Activated CD4-positive, alpha-beta memory T cell treated with anti-CD3 and anti-CD28 coated beads, Interleukin-2, amount 10 ng/mL, durations not matched to agents 7 days and 5 days (primary cell): ENCODE results near the gene ACLY. TPM values are rescaled to one million over a fixed set of nuclear protein-coding genes. Genes with fewer than 3 reads are reported as not detected.
"Not testable (repeated sequence)": the region's sequence is repeated elsewhere in the genome, so short reads cannot be mapped to it uniquely, and the experiment has no call there.

ENCODE experiments used
- CTCF ChIA-PET: fragments of 350-600 bp; sonication (Branson Sonifier 250); formaldehyde crosslinking; loops from one replicate; lab custom pipeline; 2021; ENCODE audit warnings: antibody characterized with exemption, inconsistent platforms; lab: Charles Lee
- POLR2A ChIA-PET: fragments of 350-600 bp; sonication (Branson Sonifier 250); formaldehyde crosslinking; loops from one replicate; lab custom pipeline; 2021; ENCODE audit warnings: antibody characterized with exemption; lab: Charles Lee
- DNase-seq: peaks from one replicate; pipeline ENCODE4 v3.0.0-alpha.2; 2020
- H3K27ac Mint-ChIP-seq: one replicate; pipeline ENCODE4 v1.8.0; 2021; ENCODE audit warnings: mild to moderate bottlenecking, mixed read lengths
- H3K27me3 Mint-ChIP-seq: one replicate; pipeline ENCODE4 v1.8.0; 2021; ENCODE audit warnings: mixed read lengths
- H3K36me3 Mint-ChIP-seq: one replicate; pipeline ENCODE4 v1.8.0; 2021; ENCODE audit warnings: low read depth, mixed read lengths
- H3K4me1 Mint-ChIP-seq: one replicate; pipeline ENCODE4 v1.8.0; 2021; ENCODE audit warnings: mixed read lengths
- H3K4me3 Mint-ChIP-seq: one replicate; pipeline ENCODE4 v1.8.0; 2021; ENCODE audit warnings: mild to moderate bottlenecking, mixed read lengths
- H3K9me3 Mint-ChIP-seq: one replicate; pipeline ENCODE4 v1.8.0; 2021; ENCODE audit warnings: mixed read lengths
- total RNA-seq, 2 experiments: library from RNA; stranded (reverse); gene quantifications; one replicate each; pipeline ENCODE4 v1.2.3, GENCODE V29; 2021

ACLY gene
- total RNA-seq, 2 experiments from 2014 or later, result 177 to 183 TPM

DNA sequence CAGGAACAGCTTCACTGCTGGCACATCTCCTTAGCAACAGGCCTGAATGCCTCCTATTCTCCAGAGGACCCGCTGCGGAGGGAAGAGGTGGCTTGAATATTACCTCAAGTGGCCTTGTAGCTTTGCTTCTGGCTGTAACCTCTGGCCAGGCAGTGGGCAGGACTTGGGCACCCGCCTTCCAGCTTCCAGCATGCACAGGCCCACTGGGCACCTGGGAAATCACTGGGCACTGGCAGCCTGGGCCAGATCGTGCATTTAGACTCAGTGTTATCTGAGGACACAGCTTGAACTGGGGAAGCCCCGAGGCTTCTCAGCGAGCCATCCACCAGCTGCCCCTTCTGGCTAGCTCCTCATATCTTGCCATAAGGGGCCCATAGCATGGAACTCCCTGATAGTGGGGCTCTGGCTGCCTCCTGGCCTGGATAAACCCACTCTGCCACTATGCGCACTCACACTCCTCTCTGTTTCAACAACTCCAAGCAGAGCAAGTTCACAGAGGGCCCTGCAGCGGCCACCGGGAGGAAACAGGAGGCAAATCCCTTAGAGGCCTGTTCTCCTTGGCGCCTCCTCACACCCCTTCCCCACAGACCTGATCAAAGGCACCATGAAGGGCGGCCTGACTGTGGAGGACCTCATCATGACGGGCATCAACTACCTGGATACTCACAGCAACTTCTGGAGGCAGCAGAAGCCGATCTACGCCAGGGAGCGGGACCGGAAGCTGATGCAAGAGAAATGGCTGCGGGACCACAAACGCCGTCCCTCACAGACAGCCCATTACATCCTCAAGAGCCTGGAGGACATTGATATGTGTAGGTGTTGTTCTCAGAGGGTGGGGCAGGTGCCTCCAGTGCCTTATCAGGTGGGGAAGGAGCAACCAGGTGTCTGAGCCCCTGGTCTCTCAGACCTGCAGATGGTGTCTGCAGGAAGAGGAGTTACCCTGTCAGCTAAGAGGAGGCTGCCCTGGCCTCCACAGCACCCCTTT is 19.5 kb upstream of the ACLY start:
- no peak for DNase-seq
- Mint-ChIP-seq H3K36me3 (no peaks in the 10 kb centered on the region), H3K27me3 (peaks cover 8% of the 10 kb centered on the region), H3K27ac (no peak overlapping the region), H3K4me3 (no peak overlapping the region), H3K9me3 (no peaks in the 10 kb centered on the region), H3K4me1 (peaks cover 8% of the 10 kb centered on the region)
- CTCF ChIA-PET, result interaction anchor here (0.8 to 1.0 kb wide), 2 partner anchors 11 to 21 kb away, joined by 3 read pairs; no protein-coding TSS in a partner anchor
- POLR2A ChIA-PET, result interaction anchor here (0.7 to 2.5 kb wide), 7 partner anchors 8 to 249 kb away, joined by 3 to 10 read pairs (median 4); partner anchors contain the start of genes ACLY, CNP and ODAD4

DNA sequence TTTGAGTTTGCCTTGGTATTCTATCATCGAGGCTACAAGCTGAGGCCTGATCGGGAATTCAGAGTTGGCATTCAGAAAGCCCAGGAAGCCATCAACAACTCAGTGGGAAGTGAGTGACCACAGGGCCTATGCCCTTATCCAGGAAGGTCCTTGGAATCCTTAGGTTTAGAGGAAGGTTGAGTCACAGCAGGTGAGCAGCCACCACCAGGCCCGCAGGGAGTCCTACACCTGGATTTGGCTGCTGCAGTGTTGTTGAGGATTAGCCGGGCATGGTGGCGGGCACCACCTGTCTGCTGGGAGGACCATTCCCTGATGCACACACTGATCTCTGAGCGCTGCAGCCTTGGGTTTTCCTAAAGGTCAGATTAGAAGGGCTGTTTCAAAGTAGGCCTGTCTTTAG is 16.9 kb upstream of the ACLY start:
- Mint-ChIP-seq H3K4me1 (peaks cover 31% of the 10 kb centered on the region), H3K9me3 (no peaks in the 10 kb centered on the region), H3K27me3 (peaks cover 4% of the 10 kb centered on the region), H3K27ac (no peak overlapping the region), H3K36me3 (no peaks in the 10 kb centered on the region), H3K4me3 (no peak overlapping the region)
- POLR2A ChIA-PET, result interaction anchor here (0.7 to 1.2 kb wide), 2 partner anchors 18 to 82 kb away, joined by 3 read pairs; partner anchors contain the start of gene DNAJC7
- DNase-seq, result no peak
- CTCF ChIA-PET, result interaction anchor here (0.6 to 1.3 kb wide), 2 partner anchors 9 to 31 kb away, joined by 3 read pairs; partner anchors contain the start of gene CNP

DNA sequence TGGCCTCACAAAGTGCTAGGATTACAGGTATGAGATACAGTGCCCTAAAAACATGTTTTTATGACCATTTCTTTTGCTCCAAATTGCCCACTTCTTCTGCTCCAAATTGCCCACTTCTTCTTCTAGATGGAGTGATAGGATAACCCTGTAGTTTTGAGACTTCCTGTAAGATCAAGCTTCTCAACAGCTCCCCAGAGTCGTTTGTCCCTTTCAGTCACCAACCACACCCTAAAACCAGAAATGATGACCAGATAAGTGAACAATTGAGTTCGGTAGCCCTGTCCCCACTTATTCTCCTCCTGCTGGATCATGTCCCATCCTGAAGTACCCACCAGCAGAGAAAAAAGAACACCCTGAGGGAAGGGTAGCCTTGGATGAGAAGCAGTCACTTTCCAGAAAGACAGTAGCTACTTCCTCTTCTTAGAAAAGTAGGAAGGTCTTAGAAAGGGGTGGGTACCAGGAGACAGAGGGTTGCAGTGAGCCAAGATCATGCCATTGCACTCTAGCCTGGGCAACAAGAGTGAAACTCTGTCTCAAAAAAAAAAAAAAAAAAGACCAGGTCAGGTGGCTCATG is 14.2 kb upstream of the ACLY start:
- Mint-ChIP-seq H3K36me3 (peaks cover 2% of the 10 kb centered on the region), H3K4me1 (peaks cover 49% of the 10 kb centered on the region), H3K4me3 (peak overlapping the region; percentile 25), H3K27ac (peak overlapping the region; percentile 82), H3K27me3 (no peaks in the 10 kb centered on the region), H3K9me3 (no peaks in the 10 kb centered on the region)
- CTCF ChIA-PET, result interaction anchor here (0.6 to 1.4 kb wide), 9 partner anchors 14 to 793 kb away, joined by 3 to 5 read pairs (median 4); partner anchors contain the start of gene ACLY
- peak; percentile 23 for DNase-seq
- POLR2A ChIA-PET, result interaction anchor here (0.9 to 7.9 kb wide), 5 partner anchors 10 to 180 kb away, joined by 3 to 108 read pairs (median 5); partner anchors contain the start of genes ACLY, CNP and DHX58

DNA sequence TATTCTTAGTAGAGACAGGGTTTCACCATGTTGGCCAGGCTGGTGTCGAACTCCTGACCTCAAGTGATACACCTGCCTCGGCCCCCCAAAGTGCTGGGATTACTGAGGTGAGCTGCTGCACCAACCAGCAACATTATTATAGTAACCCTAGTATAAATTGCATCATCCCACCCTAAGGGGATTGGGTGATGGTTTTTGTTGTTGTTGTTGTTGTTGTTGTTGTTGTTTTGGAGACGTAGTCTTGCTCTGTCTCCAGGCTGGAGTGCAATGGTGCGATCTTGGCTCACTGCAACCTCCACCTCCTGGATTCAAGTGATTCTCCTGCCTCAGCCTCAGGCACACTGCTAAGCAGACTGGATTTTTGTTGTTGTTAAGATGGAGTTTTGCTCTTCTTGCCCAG is 13.0 kb upstream of the ACLY start:
- peaks cover 52% of the 10 kb centered on the region for H3K4me1 Mint-ChIP-seq
- peak overlapping the region; percentile 82 for H3K27ac Mint-ChIP-seq
- not testable (repeated sequence) for H3K36me3 Mint-ChIP-seq, H3K9me3 Mint-ChIP-seq, H3K27me3 Mint-ChIP-seq, DNase-seq
- ChIA-PET POLR2A (interaction anchor here (7.9 kb wide), 1 partner anchor 13 kb away, joined by 108 read pairs; the partner anchor contains the start of gene ACLY), CTCF (interaction anchor here (1.4 kb wide), 1 partner anchor 31 kb away, joined by 4 read pairs; no protein-coding TSS in a partner anchor)
- H3K4me3 Mint-ChIP-seq, result peak overlapping the region; percentile 95

DNA sequence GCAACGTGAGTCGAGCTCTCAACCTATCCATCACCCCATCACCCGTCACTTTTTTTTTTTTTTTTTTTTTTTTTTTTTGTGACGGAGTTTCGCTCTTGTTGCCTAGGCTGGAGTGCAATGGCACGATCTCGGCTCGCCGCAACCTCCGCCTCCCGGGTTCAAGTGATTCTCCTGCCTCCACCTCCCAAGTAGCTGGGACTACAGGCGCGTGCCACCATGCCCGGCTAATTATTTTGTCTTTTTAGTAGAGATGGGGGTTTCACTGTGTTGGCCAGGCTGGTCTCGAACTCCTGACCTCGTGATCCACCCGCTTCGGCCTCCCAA is 12.0 kb upstream of the ACLY start:
- CTCF ChIA-PET, result interaction anchor here (0.5 to 1.4 kb wide), 17 partner anchors 9 to 1837 kb away, joined by 3 to 21 read pairs (median 4); partner anchors contain the start of genes ACLY, CNP, DHX58 and DNAJC7
- POLR2A ChIA-PET, result interaction anchor here (0.6 to 7.9 kb wide), 16 partner anchors 9 to 1437 kb away, joined by 3 to 108 read pairs (median 5); partner anchors contain the start of genes ACLY, CNP, DHX58 and DNAJC7
- DNase-seq, H3K9me3 Mint-ChIP-seq, H3K27me3 Mint-ChIP-seq, H3K36me3 Mint-ChIP-seq: not testable (repeated sequence)
- peaks cover 57% of the 10 kb centered on the region for H3K4me1 Mint-ChIP-seq
- H3K27ac Mint-ChIP-seq, result peak overlapping the region; percentile 96
- H3K4me3 Mint-ChIP-seq, result peak overlapping the region; percentile 95

DNA sequence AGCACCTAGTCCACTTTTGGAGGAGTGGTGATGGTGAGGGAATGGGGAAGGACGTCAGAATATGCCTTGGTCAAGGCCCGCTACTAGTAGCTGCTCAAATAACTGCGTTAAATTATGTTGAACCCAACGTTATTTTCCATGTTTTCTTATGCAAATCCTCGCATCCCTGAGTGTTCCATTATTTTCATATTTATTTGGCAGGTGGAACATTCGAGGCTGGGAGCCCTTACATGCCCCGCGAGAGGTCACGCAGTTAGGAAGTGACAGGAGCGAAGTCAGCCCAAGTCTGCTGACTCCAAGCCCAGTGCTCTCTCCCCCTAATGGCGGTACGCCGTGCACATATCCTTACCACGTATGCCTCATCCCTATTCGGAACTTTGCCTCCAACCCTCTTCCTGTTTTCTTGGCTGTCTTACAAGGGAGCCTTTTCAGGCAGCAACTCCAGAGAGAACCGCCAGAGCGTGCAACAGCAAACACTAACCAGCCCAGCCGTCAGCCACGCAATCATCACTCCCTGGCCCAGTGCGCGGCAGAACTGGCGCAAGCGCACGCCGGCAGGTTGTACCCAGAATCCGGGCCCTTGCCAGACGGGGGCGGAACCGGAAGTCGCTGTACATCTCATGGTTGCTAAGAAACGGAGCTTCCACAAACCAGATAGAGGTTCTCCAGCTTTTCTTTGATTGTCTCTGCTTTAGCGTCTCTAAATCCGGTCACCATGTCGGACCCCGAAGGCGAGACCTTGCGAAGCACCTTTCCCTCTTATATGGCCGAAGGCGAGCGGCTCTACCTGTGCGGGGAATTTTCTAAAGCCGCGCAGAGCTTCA is 11.5 kb upstream of the ACLY start, which contains the start of gene ODAD4:
ODAD4 (plus strand) TSS at position 609 of the 824 bp plus-strand sequence; CDS start at position 716, 107 bp downstream.
- Mint-ChIP-seq H3K9me3 (no peaks in the 10 kb centered on the region), H3K27ac (peak within 1 kb of the TSS; percentile 96), H3K4me3 (peak within 1 kb of the TSS; percentile 95), H3K4me1 (peaks cover 60% of the 10 kb centered on the region), H3K27me3 (no peaks in the 10 kb centered on the region), H3K36me3 (peaks cover 2% of the 10 kb centered on the region)
- DNase-seq, result peak; percentile 97
- ChIA-PET POLR2A (interaction anchor here (0.6 to 7.9 kb wide), 18 partner anchors 9 to 1438 kb away, joined by 3 to 108 read pairs (median 4); partner anchors contain the start of genes ACLY, CNP, DHX58 and DNAJC7), CTCF (interaction anchor here (0.5 to 1.4 kb wide), 17 partner anchors 8 to 1837 kb away, joined by 3 to 21 read pairs (median 4); partner anchors contain the start of genes ACLY, CNP, DHX58 and DNAJC7)

DNA sequence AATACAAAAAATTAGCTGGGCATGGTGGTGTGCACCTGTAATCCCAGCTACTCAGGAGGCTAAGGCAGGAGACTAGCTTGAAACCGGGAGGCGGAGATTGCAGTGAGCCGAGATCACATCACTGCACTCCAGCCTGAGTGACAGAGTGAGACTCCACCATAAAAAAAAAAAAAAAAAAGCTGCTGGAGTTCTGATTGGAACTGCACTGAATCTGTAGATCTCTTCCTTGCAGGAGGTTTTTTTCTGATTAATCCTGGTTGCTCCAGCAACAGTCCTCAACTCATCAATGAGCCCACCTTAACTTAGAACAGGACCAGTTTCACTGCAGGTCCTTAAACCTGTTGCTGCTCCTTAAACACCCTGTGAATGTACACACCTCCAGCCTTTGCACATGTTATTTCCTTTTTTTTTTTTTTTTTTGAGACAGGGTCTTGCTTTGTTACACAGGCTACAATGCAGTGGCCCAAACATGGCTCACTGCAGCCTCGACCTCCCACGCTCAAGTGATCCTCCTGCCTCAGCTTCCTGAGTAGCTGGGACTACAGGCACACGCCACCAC is 10.0 kb upstream of the ACLY start:
- no peak for DNase-seq
- H3K27ac Mint-ChIP-seq, result peak overlapping the region; percentile 96
- H3K4me3 Mint-ChIP-seq, result peak overlapping the region; percentile 95
- H3K9me3 Mint-ChIP-seq, result no peaks in the 10 kb centered on the region
- CTCF ChIA-PET, result interaction anchor here (0.7 to 1.9 kb wide), 6 partner anchors 10 to 465 kb away, joined by 3 to 7 read pairs (median 5); partner anchors contain the start of genes ACLY, DNAJC7, P3H4 and STAT3
- H3K27me3 Mint-ChIP-seq, result no peaks in the 10 kb centered on the region
- POLR2A ChIA-PET, result interaction anchor here (2.2 to 7.9 kb wide), 4 partner anchors 10 to 88 kb away, joined by 10 to 108 read pairs (median 34); partner anchors contain the start of genes ACLY, CNP and DNAJC7
- peaks cover 2% of the 10 kb centered on the region for H3K36me3 Mint-ChIP-seq
- peaks cover 57% of the 10 kb centered on the region for H3K4me1 Mint-ChIP-seq

DNA sequence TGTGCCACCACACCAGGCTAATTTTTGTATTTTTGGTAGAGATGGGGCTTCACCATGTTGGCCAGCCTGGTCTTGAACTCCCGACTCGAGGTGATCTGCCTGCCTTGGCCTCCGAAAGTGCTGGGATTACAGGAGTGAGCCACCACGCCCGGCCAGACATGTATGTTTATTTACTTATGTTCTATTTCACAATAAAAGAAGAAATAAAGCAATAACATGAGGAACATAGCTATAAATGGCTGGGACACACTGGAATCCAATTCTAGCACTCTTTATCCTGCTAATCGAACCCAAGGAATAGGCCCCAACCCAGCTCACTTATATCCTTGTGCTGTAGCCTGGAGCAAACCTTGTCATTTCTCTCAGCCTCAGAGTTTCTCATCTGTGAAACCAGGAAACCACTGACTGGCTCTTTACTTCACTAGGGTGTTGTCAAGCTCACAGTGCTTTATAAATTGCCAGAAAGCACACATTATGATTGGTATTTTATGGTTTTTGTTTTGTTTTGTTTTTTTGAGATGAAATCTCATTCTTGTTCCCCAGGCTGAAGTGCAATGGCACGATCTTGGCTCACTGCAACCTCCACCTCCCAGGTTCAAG is 7.3 kb upstream of the ACLY start:
- Mint-ChIP-seq H3K4me3 (no peak overlapping the region), H3K9me3 (no peaks in the 10 kb centered on the region), H3K27ac (peak overlapping the region; percentile 26), H3K4me1 (peaks cover 32% of the 10 kb centered on the region), H3K27me3 (no peaks in the 10 kb centered on the region), H3K36me3 (peaks cover 2% of the 10 kb centered on the region)
- CTCF ChIA-PET, result no interaction called here
- DNase-seq, result no peak
- POLR2A ChIA-PET, result interaction anchor here (7.9 kb wide), 1 partner anchor 8 kb away, joined by 108 read pairs; the partner anchor contains the start of gene ACLY

DNA sequence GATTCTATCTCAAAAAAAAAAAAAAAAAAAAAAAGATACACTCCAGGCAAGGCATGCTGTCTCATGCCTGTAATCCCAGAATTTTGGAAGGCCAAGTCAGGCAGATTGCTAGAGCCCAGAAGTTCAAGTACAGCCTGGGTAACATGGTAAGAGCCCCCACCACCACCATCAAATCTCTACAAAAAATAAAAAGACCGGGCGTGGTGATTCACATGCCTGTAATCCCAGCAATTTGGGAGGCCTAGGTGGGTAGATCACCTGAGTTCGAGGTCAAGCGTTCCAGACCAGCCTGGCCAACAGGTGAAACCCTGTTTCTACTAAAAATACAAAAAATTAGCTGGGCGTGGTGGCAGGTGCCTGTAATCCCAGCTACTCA is 1.8 kb upstream of the ACLY start:
- no peak for DNase-seq
- H3K4me3 Mint-ChIP-seq, result no peak overlapping the region
- peaks cover 15% of the 10 kb centered on the region for H3K36me3 Mint-ChIP-seq
- CTCF ChIA-PET, result interaction anchor here (0.6 to 1.1 kb wide), 2 partner anchors 38 to 231 kb away, joined by 3 read pairs; no protein-coding TSS in a partner anchor
- H3K27me3 Mint-ChIP-seq, result no peaks in the 10 kb centered on the region
- peaks cover 24% of the 10 kb centered on the region for H3K4me1 Mint-ChIP-seq
- H3K9me3 Mint-ChIP-seq, result no peaks in the 10 kb centered on the region
- POLR2A ChIA-PET, result interaction anchor here (1.8 kb wide), 1 partner anchor 10 kb away, joined by 8 read pairs; the partner anchor contains the start of gene ODAD4
- H3K27ac Mint-ChIP-seq, result no peak overlapping the region

DNA sequence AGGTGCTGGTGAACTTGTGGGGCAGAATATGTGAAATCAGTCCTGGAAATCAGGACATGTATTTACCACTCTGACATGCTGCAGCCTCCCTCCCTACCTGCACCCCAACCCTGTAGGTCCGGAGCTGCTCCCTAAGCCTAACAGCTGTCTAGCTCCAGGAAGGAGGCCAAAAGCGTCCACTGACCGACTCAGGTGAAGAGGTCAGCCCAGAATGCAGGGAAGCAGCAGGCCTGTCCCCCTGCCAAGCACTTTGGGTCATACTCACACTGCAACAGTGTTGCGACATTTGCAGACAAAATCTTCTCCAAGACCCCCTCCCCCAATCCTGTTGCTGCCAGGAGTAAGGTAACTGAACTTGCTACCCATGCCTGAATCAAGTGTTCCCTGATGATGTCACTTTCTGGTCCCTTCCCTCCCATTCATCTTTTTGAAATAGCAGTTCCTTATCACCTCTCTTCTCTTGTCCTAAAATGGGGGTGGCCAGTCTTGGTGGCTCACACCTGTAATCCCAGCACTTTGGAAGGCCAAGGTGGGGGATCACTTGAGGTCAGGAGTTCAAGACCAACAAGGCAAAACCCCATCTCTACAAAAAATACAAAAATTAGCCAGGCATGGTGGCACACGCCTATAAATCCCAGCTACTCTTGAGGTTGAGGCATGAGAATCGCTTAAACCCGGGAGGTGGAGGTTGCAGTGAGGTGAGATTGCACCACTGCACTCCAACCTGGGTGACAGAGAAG is 1.3 kb upstream of the ACLY start:
- H3K4me3 Mint-ChIP-seq, result peak overlapping the region; percentile 52
- peaks cover 18% of the 10 kb centered on the region for H3K36me3 Mint-ChIP-seq
- DNase-seq, result no peak
- ChIA-PET POLR2A (interaction anchor here (2.9 to 4.0 kb wide), 2 partner anchors 10 to 56 kb away, joined by 22 to 108 read pairs; partner anchors contain the start of genes KLHL11 and ODAD4), CTCF (interaction anchor here (0.6 kb wide), 1 partner anchor 230 kb away, joined by 3 read pairs; no protein-coding TSS in a partner anchor)
- H3K4me1 Mint-ChIP-seq, result peaks cover 26% of the 10 kb centered on the region
- H3K27me3 Mint-ChIP-seq, result no peaks in the 10 kb centered on the region
- no peak overlapping the region for H3K27ac Mint-ChIP-seq
- H3K9me3 Mint-ChIP-seq, result no peaks in the 10 kb centered on the region
